Smooth muscle cell (in vitro differentiated cells): Measurements from ENCODE around the gene MOB1B. TPM values are rescaled to one million over a fixed set of nuclear protein-coding genes. Genes with fewer than 3 reads are reported as not detected.

Source experiments
- DNase-seq: peaks from one replicate; lab custom pipeline; 2025; ENCODE audit not compliant: unreplicated experiment; lab: John Stamatoyannopoulos, UW
- H2AFZ ChIP-seq: fragments of 200-600 bp; sonication (generic); 2 replicates; pipeline ENCODE4 v1.6.0; 2016; ENCODE audit warnings: antibody characterized with exemption, low read depth, mild to moderate bottlenecking
- H3F3A ChIP-seq: fragments of 200-600 bp; sonication (generic); 2 replicates; pipeline ENCODE4 v1.6.0; 2017; ENCODE audit warnings: antibody characterized with exemption, low read depth
- H3K27ac ChIP-seq: fragments of 200-600 bp; sonication (generic); 2 replicates; pipeline ENCODE4 v1.5.1; 2016; ENCODE audit warnings: low read depth, mild to moderate bottlenecking
- H3K27me3 ChIP-seq: fragments of 200-600 bp; sonication (generic); 2 replicates; pipeline ENCODE4 v1.6.1; 2016; ENCODE audit warnings: low read depth, mild to moderate bottlenecking
- H3K36me3 ChIP-seq: fragments of 200-600 bp; sonication (generic); 2 replicates; pipeline ENCODE4 v1.5.1; 2016; ENCODE audit warnings: low read depth
- H3K4me1 ChIP-seq: fragments of 200-600 bp; sonication (generic); 2 replicates; pipeline ENCODE4 v1.5.1; 2016; ENCODE audit warnings: low read depth
- H3K4me2 ChIP-seq: fragments of 200-600 bp; sonication (generic); 2 replicates; pipeline ENCODE4 v1.6.0; 2016; ENCODE audit warnings: mild to moderate bottlenecking
- H3K4me3 ChIP-seq: fragments of 200-600 bp; sonication (generic); 2 replicates; pipeline ENCODE4 v1.5.1; 2016; ENCODE audit warnings: mild to moderate bottlenecking
- H3K79me2 ChIP-seq: fragments of 200-600 bp; sonication (generic); 2 replicates; pipeline ENCODE4 v1.6.0; 2016; ENCODE audit warnings: low read depth, mild to moderate bottlenecking
- H3K9ac ChIP-seq: fragments of 200-600 bp; sonication (generic); 2 replicates; pipeline ENCODE4 v1.6.0; 2016; ENCODE audit warnings: low read depth
- H3K9me3 ChIP-seq: fragments of 200-600 bp; sonication (generic); replicated peaks from 2 replicates; pipeline ENCODE4 v1.5.1; 2016; ENCODE audit warnings: low read depth
- H4K20me1 ChIP-seq: fragments of 200-600 bp; sonication (generic); 2 replicates; pipeline ENCODE4 v1.6.0; 2016; ENCODE audit warnings: low read depth
- CTCF ChIP-seq: fragments of 200-600 bp; sonication (generic); IDR thresholded peaks from 2 replicates; pipeline ENCODE4 v1.5.1; 2017; ENCODE audit warnings: borderline replicate concordance, mild to moderate bottlenecking, antibody characterized with exemption; ENCODE audit not compliant: insufficient read depth, poor library complexity, severe bottlenecking
- WGBS: methylation state at CpG from one replicate; pipeline ENCODE4 v1.1.7; 2016; ENCODE audit warnings: low lambda C conversion rate; 5-methylcytosine and 5-hydroxymethylcytosine counted together
- polyA plus RNA-seq: library from polyadenylated mRNA; unstranded; fragments of >200 nt; fragmentation: Nextera tagmentation; extraction: Ambion mirVana; gene quantifications from 2 replicates; pipeline ENCODE4 v1.2.1, GENCODE V29; 2016
- total RNA-seq: library from RNA; depleted of rRNA; stranded (reverse); fragments of >200 nt; gene quantifications from 2 replicates; pipeline ENCODE4 v1.2.3, GENCODE V29; 2014

Gene MOB1B
- total and polyA plus RNA-seq, 2 experiments from 2014 or later: 3.4 to 18.3 TPM

- no peak for DNase-seq
- WGBS: 71% methylated on average over 6 of the region's 6 CpGs
- H3F3A ChIP-seq: no peaks in the 10 kb centered on the region
- H3K79me2 ChIP-seq: no peaks in the 10 kb centered on the region
- no peak overlapping the region for H3K9ac ChIP-seq
- H3K4me1 ChIP-seq: no peaks in the 10 kb centered on the region
- H2AFZ ChIP-seq: no peak overlapping the region
- no peak overlapping the region for H3K4me2 ChIP-seq
- H4K20me1 ChIP-seq: no peaks in the 10 kb centered on the region
- H3K36me3 ChIP-seq: no peaks in the 10 kb centered on the region
- no peak overlapping the region for H3K4me3 ChIP-seq
- TF ChIP-seq CTCF: no peak
- H3K27me3 ChIP-seq: no peaks in the 10 kb centered on the region
- H3K27ac ChIP-seq: no peak overlapping the region
- H3K9me3 ChIP-seq: no peaks in the 10 kb centered on the region
Measured at GRCh38 chr4:70863099-70863790, 38.9 kb upstream of the MOB1B start.

GRCh38 chr4:70868778-70869177, 33.4 kb upstream of the MOB1B start:
- no peak for DNase-seq
- H3K4me3 ChIP-seq: no peak overlapping the region
- no peak overlapping the region for H3K4me2 ChIP-seq
- H3K27me3 ChIP-seq: no peaks in the 10 kb centered on the region
- no peak overlapping the region for H3K27ac ChIP-seq
- no peaks in the 10 kb centered on the region for H3K36me3 ChIP-seq
- H4K20me1 ChIP-seq: no peaks in the 10 kb centered on the region
- no peaks in the 10 kb centered on the region for H3K79me2 ChIP-seq
- H2AFZ ChIP-seq: no peak overlapping the region
- H3F3A ChIP-seq: no peaks in the 10 kb centered on the region
- no peaks in the 10 kb centered on the region for H3K4me1 ChIP-seq
- H3K9me3 ChIP-seq: no peaks in the 10 kb centered on the region
- H3K9ac ChIP-seq: no peak overlapping the region
- no peak for TF ChIP-seq CTCF

- no peak overlapping the region for H2AFZ ChIP-seq
- no peak for TF ChIP-seq CTCF
Measured at GRCh38 chr4:70873216-70873615, 29.0 kb upstream of the MOB1B start.

More at GRCh38 chr4:70873216-70873615, 29.0 kb upstream of the MOB1B start:
- H3K4me2 ChIP-seq: no peak overlapping the region
- H3K9ac ChIP-seq: no peak overlapping the region
- WGBS: 90% methylated on average over 3 of the region's 3 CpGs
- H3K79me2 ChIP-seq: no peaks in the 10 kb centered on the region
- H3K36me3 ChIP-seq: no peaks in the 10 kb centered on the region
- H3K4me3 ChIP-seq: no peak overlapping the region
- no peaks in the 10 kb centered on the region for H4K20me1 ChIP-seq
- no peaks in the 10 kb centered on the region for H3K27me3 ChIP-seq
- no peak overlapping the region for H3K27ac ChIP-seq
- no peak for DNase-seq
- no peaks in the 10 kb centered on the region for H3K9me3 ChIP-seq
- no peaks in the 10 kb centered on the region for H3K4me1 ChIP-seq
- no peaks in the 10 kb centered on the region for H3F3A ChIP-seq
